ENCODE measurements around the gene ARVCF. TPM values are rescaled to one million over a fixed set of nuclear protein-coding genes. Genes with fewer than 3 reads are reported as not detected.

Gene ARVCF
- polyA plus RNA-seq, 1 of the 3 experiments (the other 2 are of a cell fraction): 27.4 TPM

- H3K4me1 ChIP-seq (ENCODE audit: control insufficient read depth in 1 of 2, insufficient read depth in 2 of 2, low read depth in 1 of 2, low read length in 1 of 2): peaks cover 0 to 11% of the 10 kb centered on the region in 2 experiments; a peak in 1 of 4 replicates
- no peaks in the 10 kb centered on the region for H3K9me3 ChIP-seq
- H3K4me2 ChIP-seq: no peak overlapping the region
- no peak overlapping the region for H3K27ac ChIP-seq (ENCODE audit: low read depth in 2 of 2, low read length in 1 of 2)
- H3K4me3 ChIP-seq (ENCODE audit: low read depth in 2 of 2, low read length in 1 of 2): no peak overlapping the region
- H3K79me2 ChIP-seq (ENCODE audit: insufficient read depth): no peaks in the 10 kb centered on the region
- DNase-seq: no peak
- no peaks in the 10 kb centered on the region for H3K27me3 ChIP-seq (ENCODE audit: insufficient read depth)
- ChIA-PET CTCF (no interaction called here), POLR2A (no interaction called here)
- TF ChIP-seq FOXM1 (IDR thresholded peaks at IDR 0.05; ENCODE audit: low read depth): no peak
- TF ChIP-seq IRF3 (IDR thresholded peaks at IDR 0.05; ENCODE audit: low read depth, low read length): no peak
- TF ChIP-seq TCF12 (IDR thresholded peaks at IDR 0.05): no peak
- TF ChIP-seq RAD21 (IDR thresholded peaks at IDR 0.05; ENCODE audit: low read length): no peak
- TF ChIP-seq EZH2phosphoT487 (IDR thresholded peaks at IDR 0.05; ENCODE audit: borderline replicate concordance, low read depth): no peak
- no peak for TF ChIP-seq CTCF (IDR thresholded peaks at IDR 0.05)
- no peak for TF ChIP-seq YY1 (IDR thresholded peaks at IDR 0.05; ENCODE audit: low read depth)
- no peak for TF ChIP-seq USF2 (IDR thresholded peaks at IDR 0.05; ENCODE audit: borderline replicate concordance, low read depth, low read length)
- TF ChIP-seq RXRA (IDR thresholded peaks at IDR 0.05; ENCODE audit: borderline replicate concordance, low read depth): no peak
- TF ChIP-seq GATA2 (CRISPR knock-in tag; IDR thresholded peaks at IDR 0.05): no peak
- no peak for TF ChIP-seq FOSL2 (IDR thresholded peaks at IDR 0.05; ENCODE audit: borderline replicate concordance, low read depth)
- no peak for TF ChIP-seq ELF1 (IDR thresholded peaks at IDR 0.05)
- no peak for TF ChIP-seq JUND (IDR thresholded peaks at IDR 0.05)
- TF ChIP-seq USF1 (IDR thresholded peaks at IDR 0.05; ENCODE audit: borderline replicate concordance, low read depth): no peak
- TF ChIP-seq SMC3 (IDR thresholded peaks at IDR 0.05; ENCODE audit: low read depth, low read length): no peak
- TF ChIP-seq NFIC (IDR thresholded peaks at IDR 0.05; ENCODE audit: borderline replicate concordance): no peak
- no peak for TF ChIP-seq PBX3 (IDR thresholded peaks at IDR 0.05)
- H3K36me3 ChIP-seq (replicated peaks in 1 of 2; ENCODE audit: control insufficient read depth in 1 of 2, insufficient read depth in 2 of 2, low read length in 1 of 2): no peaks in the 10 kb centered on the region
- H4K20me1 ChIP-seq (ENCODE audit: insufficient read depth): no peaks in the 10 kb centered on the region
- H2AFZ ChIP-seq (ENCODE audit: low read depth): no peak overlapping the region
- no peaks in the 10 kb centered on the region for H3K9me2 ChIP-seq
- no peak overlapping the region for H3K9ac ChIP-seq
- WGBS (ENCODE audit: low lambda C conversion rate): 95% methylated on average over 11 of the region's 11 CpGs
- H3F3A ChIP-seq (replicated peaks; ENCODE audit: insufficient read depth): no peaks in the 10 kb centered on the region
These were observed 88.4 kb downstream of the ARVCF start for GRCh38 chr22:19928207-19928606.

All from SK-N-SH (cell line).